IPS-NIHi11 (cell line): Measurements from ENCODE around the gene FAM234A.

Experiments
- DNase-seq: peaks from one replicate; pipeline ENCODE4 v3.0.0; 2012; ENCODE audit warnings: mixed read lengths, low spot score

The FAM234A gene

DNA sequence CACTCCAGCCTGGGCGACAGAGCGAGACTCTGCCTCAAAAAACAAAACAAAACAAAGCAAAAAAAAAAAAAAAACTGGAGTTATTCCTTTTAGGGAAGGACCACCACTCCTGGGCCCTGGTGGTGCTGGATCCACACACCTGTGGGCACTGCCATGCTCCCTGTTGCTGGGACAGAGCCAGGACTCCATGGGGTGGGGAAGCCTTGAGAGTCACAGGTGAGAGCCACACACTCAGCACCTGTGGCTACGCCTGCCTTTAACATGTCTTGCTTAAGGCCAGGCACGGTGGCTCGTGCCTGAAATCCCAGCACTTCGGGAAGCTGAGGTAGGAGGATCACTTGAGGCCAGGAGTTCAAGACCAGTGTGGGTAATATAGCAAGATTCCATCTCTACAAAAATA, 66.6 kb downstream of the FAM234A start:
- no peak for DNase-seq

DNA sequence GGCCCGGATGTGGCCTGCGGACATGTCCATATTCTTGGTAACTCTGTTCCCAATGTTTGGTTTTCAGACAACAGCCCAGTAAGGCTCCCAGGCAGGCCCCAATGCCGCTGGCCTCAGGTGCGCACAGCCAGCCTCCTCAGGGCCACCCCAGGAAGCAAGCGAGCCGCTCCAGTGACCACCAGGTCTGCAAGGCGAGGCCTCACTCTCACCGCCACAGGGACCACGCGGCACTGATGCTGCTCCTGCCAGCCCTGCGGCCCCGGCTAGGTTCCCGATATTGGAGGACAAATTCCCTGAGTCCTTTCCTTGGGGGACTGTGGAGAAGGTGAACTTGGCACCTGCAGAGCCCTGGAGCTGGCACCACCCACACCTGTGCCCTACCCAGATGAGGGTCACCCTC, 67.3 kb downstream of the FAM234A start:
- DNase-seq: no peak

DNA sequence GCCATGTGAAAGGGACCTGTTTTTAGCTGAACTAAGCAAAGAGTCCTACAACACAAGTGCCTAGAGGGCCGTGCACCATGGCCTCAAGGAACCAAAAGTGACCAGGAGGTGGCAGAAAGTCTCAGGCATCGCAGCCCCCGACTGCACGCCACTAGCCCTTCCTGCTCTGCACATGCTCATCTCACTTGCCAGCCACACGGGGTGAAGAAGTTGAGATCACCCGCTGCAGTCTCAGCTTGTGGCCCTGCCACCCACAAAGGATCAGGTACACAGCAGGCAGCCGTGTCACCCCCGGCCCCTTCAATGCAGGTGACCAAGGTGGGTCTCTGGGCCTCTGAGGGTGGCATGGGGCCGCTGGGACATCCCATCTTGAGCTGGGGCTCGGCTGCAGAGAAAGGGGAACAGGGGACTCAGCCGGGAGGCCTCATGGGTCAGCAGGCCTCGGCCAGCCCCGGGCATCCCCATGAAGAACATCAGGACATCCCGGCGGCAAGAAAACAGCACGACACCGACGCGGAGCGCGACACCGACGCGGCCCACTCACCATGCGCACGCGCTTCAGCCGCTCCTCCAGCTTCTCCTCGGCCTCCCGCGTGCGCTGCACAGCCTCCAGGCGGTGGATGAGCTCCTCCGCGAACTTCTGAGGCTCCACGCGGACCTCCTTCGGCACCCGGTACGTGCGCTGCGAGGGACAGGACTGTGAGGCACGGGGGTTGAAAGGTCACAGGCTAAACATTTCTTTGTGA, 69.3 kb downstream of the FAM234A start:
- DNase-seq: no peak

GRCh38 chr16:305916-306626, 71.5 kb downstream of the FAM234A start:
- no peak for DNase-seq

- no peak for DNase-seq
Measured at GRCh38 chr16:306911-307370, 72.3 kb downstream of the FAM234A start.

GRCh38 chr16:307691-308312, 73.2 kb downstream of the FAM234A start:
- DNase-seq: no peak

- no peak for DNase-seq
Measured at GRCh38 chr16:309476-309875, 74.9 kb downstream of the FAM234A start.

DNA sequence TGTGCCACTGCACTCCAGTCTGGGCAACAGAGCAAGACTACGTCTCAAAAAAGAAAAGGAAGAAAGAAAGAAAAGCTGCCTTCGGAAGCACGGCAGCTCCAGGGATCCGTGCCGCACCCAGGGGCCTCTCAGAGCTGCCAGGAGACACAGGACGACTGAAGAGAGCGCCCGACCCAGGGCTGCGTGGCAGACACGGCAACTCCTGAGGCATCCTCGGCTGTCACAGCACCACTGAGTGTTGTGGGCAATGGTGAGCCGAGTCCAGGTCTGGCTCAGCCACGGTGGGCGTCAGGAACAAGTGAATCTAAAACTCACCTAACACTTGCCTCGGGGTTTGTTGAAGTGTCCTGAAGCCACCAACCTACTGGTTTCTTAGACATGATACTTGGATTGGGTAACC, 77.1 kb downstream of the FAM234A start:
- no peak for DNase-seq

GRCh38 chr16:314351-314750, 79.7 kb downstream of the FAM234A start:
- no peak for DNase-seq

DNA sequence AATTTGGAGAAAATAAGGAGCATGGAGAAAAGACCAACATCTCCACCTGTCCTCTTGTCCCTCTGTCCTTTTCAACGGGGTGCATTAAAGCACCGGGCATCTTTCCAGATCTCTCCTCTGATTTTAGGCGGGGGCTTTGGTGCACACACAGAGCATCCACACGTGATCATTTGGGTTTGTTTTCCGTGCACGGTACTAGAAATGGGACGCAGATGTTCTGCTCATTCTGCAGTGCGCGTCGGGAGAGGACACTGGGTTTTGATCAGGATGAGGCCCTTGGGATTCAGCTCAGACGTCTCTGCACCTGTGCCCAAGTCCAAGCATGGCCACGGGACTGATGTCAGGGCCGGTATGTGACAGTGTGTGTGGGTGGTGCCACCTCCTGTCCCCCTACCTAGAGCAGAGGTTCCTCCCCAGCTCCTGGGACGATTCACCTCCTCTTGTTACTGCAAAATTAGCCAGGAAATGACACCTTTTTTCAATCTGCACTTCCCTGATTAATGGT, 80.2 kb downstream of the FAM234A start:
- DNase-seq: no peak
